T follicular helper cell (primary cell): ENCODE results near the gene ZNF845.
A peak's percentile ranks its signal among the peaks of the same experiment; 100 is the strongest.
"Not testable (repeated sequence)": the region's sequence is repeated elsewhere in the genome, so short reads cannot be mapped to it uniquely, and the experiment has no call there.

Experiments
- DNase-seq: peaks from one replicate; pipeline ENCODE4 v3.0.0-alpha.2; 2020; ENCODE audit warnings: low read depth

ZNF845 gene

DNA sequence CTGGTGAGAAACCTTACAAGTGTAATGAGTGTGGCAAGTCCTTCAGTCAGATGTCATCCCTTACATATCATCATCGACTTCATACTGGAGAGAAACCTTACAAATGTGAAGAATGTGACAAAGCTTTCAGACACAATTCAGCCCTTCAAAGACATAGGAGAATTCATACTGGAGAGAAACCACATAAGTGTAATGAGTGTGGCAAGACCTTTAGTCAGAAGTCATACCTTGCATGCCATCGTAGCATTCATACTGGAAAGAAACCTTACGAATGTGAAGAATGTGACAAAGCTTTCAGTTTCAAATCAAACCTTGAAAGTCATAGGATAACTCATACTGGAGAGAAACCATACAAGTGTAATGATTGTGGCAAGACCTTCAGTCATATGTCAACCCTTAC lies 47.8 kb downstream of the ZNF845 start:
- no peak for DNase-seq

DNA sequence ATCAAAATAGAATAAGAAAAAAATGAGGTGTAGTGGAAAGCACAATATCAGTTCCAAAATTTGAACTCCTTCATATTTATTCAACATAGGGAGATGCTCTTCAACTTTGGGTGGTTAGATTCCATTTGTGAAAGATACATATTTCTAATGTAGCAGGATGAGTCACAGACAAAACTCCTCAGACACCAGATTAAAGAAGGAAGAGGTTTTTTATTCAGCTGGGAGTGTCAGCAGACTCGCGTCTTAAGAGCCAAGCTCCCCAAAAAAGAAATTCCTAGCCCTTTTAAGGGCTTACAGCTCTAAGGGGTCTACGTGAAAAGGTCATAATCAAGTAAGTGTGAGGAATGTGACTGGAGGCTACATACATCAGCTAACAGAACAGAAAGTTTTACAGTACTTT lies 54.6 kb downstream of the ZNF845 start:
- no peak for DNase-seq

DNA sequence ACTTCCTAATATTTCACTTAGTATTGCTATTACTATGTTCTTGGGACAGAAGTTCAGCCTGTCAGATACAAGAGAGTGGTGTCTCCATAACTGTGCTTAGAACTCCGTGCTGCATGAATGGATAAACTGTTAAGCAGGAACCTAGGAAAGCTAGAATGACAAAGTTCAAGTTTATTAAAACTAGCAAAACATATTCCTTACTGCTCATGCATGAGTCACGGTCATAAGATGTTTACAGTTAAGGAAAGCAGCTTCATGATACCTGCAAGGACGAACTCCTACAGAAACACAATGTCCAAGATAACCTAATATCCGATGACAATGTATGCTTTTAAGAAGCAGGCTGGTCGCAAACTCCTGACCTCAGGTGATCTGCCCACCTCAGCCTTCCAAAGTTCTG lies 55.4 kb downstream of the ZNF845 start:
- no peak for DNase-seq

DNA sequence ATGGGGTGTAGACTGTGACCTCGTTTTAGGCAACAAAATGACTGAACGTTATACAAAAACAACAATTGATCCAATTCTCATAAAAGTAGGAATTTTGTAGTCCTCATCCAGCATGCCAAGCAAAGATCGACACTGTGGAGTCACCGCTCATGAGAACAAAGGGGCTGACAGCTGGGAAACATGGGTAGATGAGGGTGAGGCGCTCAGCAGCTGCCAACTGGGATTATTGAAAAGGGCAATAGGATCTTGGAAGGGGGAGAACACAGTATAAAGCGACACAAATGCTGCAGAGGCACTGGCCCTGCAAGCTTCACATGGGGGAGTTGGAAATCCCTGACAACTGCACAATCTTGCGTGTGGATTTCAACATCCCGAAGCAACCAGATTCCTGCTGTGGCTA lies 56.0 kb downstream of the ZNF845 start:
- no peak for DNase-seq

DNA sequence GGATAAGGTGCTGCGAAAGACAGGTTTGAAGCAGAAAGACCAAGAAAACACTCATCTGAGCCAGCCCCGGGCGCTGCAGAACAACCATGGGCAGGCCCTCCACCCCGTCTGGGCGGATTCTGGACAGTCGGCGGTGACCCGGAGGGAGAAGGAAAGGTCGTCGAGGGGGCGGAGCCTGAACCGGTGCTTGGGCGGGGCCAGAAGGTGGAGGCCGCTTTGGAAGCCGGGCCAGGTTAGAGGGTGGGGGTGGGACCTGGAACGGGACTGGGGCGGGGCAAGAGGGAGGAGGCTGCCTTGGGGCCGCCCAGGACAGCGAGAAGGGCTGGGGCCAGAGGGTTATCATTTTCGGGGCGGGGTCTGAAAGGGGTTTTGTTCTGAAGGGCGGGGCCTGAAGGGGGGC lies 56.4 kb downstream of the ZNF845 start:
- no peak for DNase-seq

DNA sequence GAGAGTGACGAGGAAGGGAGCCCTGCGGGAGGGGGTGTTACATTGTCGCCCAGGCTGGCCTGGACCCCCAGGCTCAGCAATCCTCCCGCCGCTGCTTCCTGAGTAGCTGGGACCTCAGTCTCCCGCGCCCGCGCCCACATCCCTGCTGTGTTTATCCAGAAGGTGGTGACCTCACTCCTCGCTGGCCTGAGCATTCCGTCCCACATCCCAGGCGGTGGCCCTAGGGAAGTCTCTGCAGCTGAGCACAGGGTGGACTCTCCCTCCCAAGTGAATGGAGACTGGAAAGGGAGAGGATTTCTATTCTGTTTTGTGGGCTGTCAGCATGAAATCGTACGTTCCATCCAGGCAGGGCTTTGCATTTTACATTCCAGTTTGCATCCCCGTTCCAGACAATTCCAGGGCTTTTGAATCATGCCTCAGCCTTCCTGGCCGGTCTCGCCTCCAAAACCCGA lies 61.0 kb downstream of the ZNF845 start:
- DNase-seq: no peak

DNA sequence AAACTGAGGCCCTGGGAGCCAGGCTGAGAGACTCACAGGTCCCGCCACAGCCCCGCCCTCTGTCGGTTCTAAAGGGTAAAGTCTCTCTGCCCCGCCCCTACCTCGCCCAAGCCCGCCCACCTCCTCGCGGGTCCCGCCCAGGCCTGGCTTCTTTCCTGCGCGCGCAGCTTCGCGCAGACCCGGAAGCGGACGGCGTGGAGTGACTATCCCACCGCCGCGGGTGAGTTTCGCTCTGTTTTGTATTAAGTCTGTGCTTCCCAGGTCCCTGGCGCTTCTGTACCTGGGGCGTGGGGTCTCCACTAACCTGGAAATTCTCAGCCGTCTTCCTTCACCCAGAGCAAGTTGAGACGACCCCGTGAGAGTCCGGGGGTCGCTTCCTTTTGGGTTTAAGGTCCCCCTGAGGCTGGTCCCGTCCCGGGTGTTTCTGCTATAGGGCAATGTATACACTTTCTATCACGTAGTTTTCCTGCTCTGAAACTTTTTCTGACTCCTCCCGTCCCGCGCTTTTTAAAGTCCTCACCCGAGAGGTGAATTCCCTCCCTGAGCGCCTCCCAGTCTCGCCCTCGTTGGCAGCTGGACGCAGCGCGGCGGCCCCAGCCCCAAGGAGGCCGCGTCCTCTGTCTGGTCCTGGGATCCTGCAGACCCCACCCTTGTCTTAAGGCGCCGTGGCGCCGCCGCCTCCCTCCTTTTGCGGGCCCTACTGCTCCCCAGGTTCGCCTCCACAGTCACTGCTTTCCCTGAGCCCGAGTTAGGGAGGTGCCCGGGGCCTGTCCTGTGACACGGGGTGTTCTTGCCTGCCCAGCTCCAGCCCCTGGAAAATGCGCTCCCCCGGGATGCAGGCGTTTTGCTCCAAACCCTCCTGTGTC lies 61.7 kb downstream of the ZNF845 start, which contains the start of gene ZNF765:
TSS of gene ZNF765 (plus strand) at position 176 of the 866 bp plus-strand sequence. CDS start 2,867 bp downstream, outside the sequence.
- DNase-seq: peak; percentile 94

DNA sequence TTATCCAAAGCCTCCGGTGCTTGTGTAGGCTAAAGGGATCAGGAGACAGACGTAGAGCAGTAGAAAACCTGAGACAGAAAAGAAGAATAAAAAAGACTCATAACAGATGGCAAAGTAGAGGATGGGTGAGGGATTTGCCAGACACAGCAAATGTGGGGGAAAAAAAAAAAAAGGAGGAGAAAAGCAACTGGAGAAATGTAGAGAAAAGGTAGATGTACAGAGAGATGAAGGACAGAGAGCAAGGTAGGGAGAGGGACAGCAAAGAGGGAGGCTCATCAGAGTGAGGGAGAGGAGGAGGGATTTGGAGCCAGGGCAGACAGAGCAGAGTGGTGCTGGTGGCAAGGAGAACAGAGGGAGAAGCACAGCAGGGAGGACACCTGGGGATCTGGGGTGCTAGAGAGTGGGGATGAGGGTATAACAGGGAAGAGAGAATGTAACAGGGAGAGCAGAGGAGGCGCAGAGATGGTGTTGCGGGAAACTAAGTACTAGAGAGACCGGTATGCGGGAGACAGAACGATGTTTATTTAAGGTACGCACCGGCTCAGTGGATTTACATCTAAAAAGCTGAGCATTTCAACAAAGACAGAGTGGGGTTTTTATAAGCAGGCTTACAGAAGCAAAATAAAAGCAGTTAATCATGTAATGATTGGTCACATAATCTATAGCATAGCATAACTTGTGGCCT lies 62.4 kb downstream of the ZNF845 start:
- not testable (repeated sequence) for DNase-seq

DNA sequence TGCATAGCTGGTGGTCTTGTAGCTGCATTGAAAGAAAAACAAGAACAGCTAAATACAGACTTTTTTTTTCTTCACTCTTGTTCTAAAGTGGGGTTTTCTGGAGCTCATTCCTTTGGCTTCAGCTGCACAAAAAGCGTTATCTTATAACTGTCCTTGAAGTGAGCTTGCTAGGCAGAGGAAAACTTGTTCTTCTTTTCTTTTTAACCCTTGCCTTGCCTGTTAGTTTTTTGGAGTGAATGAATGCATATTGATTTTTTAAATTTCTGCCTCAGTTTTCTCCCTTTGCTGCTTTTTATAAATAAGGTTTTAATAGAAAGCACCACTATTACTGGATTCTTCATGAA lies 62.9 kb downstream of the ZNF845 start:
- DNase-seq: no peak

DNA sequence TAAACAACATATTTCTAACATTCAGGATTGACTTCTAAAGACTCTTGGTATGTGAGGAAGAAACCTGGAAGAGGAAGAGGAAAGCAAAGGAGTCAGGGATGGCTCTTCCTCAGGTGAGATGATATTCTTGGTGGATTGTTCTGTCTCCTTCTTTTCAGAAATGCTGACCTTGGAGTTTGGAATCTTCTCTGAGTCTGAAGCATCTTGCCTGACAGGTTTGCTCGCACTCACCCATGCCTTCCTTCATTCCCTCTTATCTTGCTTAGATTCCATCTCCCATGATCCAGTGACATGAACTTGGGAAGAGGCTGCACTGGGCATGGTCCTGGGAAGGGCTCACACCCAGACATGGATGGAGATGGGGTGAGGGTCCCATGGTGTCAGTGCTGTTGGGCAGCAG lies 64.4 kb downstream of the ZNF845 start:
- not testable (repeated sequence) for DNase-seq
